ACHN (cell line): ENCODE data around the gene KLHL12.
A peak's percentile ranks its signal among the peaks of the same experiment; 100 is the strongest.
"Not testable (repeated sequence)": the region's sequence is repeated elsewhere in the genome, so short reads cannot be mapped to it uniquely, and the experiment has no call there.

Experiments
- DNase-seq: peaks from one replicate; pipeline ENCODE4 v3.0.0-alpha.2; 2015
- in situ Hi-C: cut with HindIII; loops from 2 replicates; pipeline ENCODE4 v1.10.0; 2017; ENCODE audit warnings: low sequenced_read_pairs, low pct_ligation_motif_present, low pct_unique_long_range_greater_than_20kb

The KLHL12 gene

DNA sequence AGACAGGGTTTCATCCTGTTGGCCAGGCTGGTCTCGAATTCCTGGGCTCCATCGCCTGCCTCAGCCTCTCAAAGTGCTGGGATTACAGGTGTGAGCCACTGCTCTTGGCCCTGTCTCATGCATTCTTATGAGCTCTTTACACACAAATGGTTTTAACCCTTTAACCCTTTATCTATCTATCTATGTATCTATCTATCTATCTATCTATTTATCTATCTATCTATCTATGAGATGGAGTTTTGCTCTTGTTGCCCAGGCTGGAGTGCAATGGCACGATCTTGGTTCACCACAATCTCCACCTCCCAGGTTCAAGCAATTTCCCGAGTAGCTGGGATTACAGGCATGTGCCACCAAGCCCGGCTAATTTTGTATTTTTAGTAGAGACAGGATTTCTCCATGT is 23.2 kb downstream of the KLHL12 start:
- DNase-seq, in situ Hi-C loops: not testable (repeated sequence)

DNA sequence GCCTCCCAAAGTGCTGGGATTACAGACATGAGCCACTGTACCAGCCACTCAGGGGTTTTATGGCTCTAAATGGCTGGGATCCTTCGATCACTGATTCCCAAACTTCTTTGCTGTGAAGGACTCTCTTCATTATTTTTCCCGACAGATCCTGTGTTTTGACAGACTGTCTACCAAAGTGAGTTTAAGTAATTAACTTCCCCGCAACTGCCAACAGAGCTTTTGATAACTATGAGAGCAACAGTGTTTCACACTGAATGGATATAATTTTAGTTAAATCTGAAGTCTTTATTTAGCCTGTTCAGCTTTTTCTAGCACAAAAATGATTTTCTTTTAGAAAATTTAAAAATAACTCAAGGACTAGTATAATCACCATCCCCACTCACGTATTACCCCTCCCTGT is 25.5 kb downstream of the KLHL12 start:
- in situ Hi-C loops: no loop called here
- no peak for DNase-seq

DNA sequence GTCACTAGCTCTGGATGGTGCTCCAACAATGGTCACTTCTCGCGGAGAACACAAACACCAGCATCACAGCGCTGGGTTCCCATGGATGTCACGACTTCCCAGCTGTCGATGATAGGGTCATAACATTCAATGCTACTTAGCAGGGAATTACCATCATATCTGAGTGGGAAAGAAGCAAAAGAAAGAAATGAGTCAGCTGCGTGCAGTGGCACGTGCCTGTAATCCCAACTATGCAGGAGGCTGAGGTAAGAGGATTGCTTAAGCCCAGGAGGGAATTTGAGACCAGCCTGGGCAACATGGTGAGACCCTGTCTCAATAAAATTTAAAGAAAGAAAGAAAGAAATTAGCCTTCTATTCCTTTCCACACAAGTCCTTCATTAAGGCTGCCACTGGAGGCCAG is 34.5 kb downstream of the KLHL12 start:
- DNase-seq: no peak
- in situ Hi-C loops: no loop called here

DNA sequence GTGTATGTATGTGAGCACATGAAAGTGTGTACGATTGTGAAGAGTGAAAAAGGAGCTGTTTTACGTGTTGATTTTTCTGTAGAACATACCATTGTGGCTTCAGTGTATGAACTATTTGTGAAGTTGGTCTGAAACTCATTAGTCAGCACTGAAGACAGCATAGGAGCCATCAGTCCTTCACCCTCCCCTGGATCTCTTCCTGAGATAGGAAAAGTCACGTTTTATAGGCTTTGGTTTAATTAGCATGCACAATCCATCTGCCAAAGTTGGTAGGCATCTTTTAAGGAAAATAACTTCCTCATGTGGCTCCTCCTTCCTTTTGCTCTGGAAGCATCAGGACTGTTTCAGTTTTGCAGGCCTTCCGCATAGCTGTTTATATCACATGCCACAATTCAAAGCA is 36.6 kb downstream of the KLHL12 start:
- no peak for DNase-seq
- in situ Hi-C loops: no loop called here

DNA sequence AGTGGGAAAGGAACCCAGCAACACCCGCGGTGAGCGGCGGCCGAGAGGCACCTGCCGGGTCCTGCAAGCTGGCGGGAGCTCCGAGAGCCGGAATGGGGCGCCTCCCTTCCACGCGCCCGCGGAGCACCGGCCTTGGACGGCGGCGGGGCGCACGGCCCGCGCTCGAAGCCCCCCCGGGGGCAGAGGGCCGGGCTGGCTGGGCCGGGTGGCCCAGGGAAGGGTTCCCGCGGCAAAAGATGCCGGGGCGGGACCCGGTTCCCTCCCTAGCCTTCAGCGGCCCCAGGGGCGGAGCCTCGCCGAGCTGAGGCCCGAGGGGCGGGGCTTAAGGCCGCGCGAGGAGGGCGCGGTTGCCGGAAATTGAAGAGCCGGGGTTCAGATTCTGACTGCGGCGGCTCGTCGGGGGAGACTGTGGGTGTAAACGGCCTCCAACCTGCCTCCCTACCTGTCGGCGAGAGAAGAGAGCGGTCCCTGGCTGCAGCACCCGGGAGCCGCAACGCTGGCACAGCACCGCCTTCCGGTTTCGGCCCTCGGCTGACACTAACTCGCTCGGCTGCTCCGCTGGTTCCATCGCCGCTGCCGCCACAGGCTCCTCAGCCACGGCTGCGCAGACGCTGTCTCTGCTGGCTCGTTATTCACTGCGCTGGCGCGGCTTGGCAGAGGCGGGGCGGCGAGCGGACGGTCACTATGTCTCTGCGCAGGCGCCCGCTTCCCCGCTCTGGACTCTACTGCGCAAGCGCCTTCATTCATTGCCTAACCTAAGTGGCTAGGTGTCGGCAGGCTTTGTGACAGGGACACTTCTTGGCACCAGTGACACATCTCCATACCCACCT is 38.3 kb downstream of the KLHL12 start, which contains the start of gene RABIF:
RABIF (minus strand) TSS at position 619 of the 830 bp plus-strand sequence; CDS start at position 568, 51 bp downstream.
- peak; percentile 98 for DNase-seq
- in situ Hi-C loops: no loop called here

DNA sequence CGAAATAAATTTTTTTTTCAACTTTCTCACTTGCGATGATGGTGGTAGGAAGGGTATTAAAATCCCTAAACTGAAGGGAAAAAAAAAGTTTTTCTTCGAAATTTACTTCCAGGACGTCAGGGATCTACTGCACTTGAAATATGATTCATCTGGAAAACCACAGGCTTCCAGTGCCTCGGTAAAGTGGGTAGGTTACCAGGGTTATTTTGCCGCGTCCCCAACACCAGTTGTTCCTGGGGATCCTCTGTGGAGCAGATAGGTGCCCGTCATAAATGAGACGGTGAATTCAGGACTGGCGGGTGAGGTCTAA is 38.9 kb downstream of the KLHL12 start:
- in situ Hi-C loops: no loop called here
- DNase-seq: peak; percentile 79

DNA sequence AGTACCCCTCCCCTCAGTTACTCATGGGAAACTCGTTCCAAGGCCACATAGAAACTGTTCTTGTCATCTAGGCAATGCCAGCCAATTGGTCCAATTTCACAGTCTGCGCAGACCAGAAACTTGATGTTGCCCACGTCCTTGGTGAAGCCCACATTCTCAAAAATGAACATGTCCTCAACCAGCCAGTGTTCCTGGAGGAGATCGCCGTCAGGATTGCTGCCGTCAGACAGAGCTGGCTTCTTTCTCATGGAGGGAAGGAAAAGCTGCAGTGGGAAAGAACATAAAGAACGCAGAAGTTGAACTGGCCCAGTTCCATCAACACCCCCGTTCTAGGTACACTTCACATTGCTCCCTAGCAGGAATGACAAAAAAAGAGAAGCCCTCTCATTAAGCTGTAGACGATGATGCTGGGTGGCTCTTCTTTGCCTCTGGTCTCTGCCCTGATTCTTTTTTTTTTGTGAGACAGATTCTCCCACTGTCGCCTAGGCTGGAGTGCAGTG is 46.0 kb downstream of the KLHL12 start:
- no peak for DNase-seq
- in situ Hi-C loops: no loop called here

DNA sequence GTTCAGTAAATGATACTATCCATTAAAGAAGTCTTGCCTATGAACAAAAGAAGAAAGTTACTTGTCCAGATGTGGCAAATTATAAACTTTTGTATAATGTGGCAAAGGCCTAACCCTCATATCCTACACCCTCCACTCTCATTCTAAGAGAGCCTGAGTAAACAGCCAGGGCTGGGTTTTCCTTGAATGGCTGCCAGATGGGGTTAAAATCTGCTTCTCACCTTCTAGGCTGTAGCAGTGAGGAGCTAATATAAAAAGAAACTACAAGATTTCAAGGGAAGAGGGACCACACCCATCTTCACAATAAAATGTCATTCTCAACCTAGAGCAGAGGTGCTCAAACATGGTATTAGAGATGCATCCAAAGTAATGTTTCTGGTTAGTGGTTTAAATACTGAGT is 47.0 kb downstream of the KLHL12 start:
- no peak for DNase-seq
- in situ Hi-C loops: no loop called here

DNA sequence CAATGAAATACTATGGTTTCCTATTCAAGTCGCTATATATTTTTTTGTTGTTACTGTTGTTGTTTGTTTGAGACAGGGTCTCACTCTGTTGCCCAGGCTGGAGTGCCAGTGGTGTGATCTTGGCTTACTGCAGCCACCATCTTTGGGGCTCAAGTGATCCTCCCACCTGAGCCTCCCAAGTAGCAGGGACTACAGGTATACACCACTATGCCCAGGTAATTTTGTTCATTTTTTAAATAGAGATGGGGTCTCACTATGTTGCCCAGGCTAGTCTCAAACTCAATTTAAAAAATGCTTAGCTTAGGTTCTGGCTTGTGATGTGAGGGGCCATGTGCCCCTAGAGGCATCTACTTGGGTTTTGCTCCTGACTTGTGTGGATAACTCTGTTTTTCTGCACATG is 47.9 kb downstream of the KLHL12 start:
- in situ Hi-C loops: no loop called here
- no peak for DNase-seq

DNA sequence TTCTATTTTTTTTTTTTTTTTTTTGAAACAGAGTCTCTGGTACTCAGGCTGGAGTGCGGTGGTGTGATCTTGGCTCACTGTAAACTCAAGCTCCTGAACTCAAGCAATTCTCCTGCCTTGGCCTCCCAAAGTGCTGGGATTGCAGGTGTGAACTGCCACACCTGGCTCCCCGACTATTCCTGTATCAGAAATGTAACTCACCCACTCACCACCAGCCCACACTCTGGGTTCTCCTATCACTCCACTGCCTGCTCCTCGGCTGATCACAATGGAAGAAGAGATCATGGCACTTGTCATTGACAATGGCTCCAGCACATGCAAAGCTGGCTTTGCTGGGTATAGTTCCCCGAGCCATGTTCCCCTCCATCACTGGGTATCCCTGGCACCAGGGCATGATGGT is 54.0 kb downstream of the KLHL12 start:
- in situ Hi-C loops: loop anchor here (25.0 kb wide), 1 partner anchor 136 kb away; no protein-coding TSS in a partner anchor
- no peak for DNase-seq

DNA sequence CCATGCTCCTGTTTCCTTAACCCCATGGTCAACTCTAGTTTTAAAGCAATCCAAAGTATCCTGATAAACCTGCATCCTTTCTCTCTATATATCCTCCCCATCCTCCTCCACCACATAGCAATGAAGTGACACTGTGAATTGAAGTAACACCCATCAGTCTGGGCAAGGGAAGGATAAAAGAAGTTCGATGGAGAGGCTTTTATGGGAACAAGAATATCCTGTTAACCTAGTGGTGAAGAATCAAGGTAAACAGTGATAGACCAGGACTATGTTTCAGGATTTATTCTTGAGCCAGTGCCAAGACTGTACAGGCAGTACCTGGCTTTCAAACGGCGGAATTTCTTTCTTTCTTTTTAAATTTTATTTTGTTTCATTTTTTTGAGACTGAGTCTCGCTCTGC is 55.7 kb downstream of the KLHL12 start:
- in situ Hi-C loops: loop anchor here (25.0 kb wide), 1 partner anchor 134 kb away; no protein-coding TSS in a partner anchor
- no peak for DNase-seq

DNA sequence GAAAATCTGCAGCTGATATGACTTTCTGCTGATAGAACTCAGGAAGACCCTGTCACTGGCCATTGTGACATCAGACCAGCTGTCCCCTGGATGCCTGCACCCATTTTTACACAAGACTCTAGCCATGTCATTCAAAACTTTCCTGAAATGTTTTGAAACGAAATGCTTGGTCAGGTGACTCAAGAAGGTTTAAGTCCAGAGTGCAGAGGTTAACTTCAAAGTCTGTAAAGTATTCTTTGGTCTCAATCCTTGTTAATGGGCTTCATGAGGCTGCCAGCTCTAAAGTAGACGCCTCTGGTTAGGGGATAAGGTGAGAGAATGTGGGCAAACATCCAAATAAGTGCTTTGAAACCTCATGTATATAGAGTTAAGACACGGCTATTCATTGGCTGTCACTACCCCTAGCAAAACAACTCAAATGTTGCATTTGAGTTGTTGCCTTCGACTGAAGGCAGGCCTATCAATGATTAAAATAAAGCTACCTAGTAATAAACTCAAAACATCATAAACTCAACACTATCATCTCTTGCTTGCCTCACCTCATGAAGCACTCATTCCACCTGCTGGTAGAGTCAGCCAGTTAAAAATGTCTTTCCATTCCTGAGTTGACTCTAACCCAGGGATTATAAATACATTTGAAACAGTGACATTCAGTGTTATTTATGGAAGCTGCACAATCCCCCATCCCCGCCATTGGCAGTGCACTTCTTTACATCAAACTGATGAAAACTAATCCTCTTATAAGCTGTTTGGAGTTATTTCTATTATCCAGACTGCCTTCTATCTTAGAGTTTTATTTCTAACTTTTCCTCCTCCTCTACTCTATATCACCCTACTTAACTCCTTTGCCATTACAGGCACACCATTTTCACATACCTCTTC is 64.1 kb downstream of the KLHL12 start:
- no peak for DNase-seq
- in situ Hi-C loops: loop anchor here (25.0 kb wide), 1 partner anchor 126 kb away; no protein-coding TSS in a partner anchor

DNA sequence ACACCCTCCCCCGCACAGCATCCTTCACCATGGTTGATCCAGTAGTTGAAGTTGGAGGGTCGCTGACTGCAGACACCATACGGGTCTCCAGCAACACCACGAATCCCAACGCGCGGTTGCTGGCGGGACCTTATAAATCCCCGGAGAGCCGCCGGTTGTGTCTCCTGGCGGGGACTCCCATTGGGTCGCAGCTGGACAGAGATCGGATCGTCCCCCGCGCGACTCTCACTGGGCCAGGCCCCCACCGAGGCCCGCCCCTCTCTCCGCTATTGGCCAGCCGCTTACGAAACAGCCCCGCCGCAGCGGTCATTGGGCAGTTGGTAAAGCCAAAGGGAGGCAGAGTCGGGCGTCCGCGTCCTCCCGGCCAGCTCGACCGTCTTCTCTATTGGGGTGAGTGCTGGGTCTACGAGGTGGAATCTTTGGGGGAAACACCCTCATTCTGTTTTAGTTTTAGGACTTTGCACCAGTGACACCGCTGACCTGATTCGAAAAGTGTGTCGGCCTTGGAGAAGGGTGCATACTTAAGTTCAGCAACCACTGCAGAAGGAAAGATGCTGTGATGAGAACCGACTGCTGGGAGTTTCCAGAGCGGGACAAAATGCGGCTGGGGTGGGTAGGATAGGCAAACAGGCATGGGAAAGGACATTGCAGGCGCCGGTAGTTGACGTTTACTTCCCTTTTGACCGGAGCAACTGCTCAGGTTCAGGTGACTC is 65.5 kb downstream of the KLHL12 start:
- DNase-seq: peak; percentile 93
- in situ Hi-C loops: loop anchor here (25.0 kb wide), 1 partner anchor 124 kb away; no protein-coding TSS in a partner anchor

DNA sequence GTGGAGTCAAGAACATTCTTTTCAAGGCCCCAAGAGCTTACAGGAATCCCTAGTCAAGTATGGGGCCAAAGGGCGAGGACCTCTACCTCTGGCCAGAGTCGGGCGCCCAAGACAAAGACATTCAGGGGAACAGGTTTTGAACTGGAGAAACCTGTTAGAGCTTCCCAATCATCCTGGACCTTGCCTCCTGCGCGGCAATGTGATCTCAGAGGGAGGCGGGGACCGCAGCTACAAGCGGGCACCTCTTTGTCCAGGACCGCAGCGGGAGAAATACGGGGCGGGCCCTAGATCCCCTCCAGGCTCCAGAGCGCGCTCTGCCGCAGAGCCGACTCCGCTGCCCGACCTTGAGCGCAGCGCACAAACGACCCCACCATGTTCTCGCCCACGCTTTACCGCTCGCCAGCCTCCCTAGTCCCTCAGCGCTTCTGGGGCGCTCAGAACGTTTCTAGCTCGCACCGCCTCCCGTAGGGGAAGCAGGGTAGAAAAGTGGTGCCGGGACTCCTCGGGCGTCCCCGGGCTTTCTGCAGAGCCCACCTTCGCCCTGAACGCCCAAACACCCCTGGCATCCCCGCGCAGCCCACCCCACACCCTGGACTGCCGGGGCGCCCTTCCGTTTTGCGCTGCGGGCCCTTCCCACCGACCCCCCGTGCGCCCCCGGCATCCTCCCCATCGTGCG is 66.2 kb downstream of the KLHL12 start:
- in situ Hi-C loops: loop anchor here (25.0 kb wide), 1 partner anchor 124 kb away; no protein-coding TSS in a partner anchor
- DNase-seq: peak; percentile 52

DNA sequence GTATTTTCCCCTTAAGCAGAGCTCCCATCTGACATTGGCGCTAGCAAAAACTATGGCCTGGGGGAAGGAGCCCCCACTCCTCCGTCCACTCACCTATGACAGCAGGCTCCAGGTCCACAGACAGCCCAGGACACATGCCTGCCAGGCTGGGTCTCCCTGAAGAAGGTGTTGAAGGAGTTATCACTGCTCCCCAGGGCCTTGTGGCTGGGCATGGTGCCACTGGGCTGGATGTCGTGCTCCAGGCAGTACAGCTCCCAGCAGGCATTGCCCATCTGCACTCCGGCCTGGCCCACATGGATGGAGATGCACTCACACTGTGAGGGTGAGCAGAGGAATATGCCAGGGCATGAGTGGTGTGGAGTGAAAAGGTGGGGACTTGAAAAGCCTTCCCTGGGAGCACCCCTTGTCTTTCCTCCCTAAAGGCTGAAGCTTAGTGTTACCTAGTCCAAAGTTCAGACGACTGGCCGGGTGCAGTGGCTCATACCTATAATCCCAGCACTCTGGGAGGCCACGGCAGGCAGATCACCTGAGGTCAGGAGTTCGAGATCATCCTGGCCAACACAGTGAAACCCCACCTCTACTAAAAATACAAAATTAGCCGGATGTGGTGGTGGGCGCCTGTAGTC is 68.1 kb downstream of the KLHL12 start:
- DNase-seq: no peak
- in situ Hi-C loops: loop anchor here (25.0 kb wide), 1 partner anchor 122 kb away; no protein-coding TSS in a partner anchor

DNA sequence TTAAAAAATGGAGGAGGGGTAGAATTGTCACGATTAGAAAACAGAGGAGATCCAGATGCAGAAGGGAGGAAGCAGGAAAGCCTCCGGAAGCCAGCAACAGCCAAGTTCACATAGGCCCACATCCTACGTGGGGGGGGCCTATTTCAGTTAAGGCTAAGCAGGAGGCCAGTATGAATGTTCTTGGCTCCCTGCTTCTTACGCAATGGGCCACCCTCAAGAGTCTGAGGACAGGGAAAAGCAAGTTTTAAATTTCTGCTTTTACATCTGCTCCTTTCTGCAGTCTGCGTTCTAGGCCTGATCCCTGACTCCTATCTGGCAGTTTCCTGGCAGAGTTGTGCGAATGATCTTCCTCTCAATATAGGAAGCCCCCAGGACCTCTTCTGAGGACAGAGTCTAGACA is 68.7 kb downstream of the KLHL12 start:
- in situ Hi-C loops: loop anchor here (25.0 kb wide), 1 partner anchor 121 kb away; no protein-coding TSS in a partner anchor
- no peak for DNase-seq

DNA sequence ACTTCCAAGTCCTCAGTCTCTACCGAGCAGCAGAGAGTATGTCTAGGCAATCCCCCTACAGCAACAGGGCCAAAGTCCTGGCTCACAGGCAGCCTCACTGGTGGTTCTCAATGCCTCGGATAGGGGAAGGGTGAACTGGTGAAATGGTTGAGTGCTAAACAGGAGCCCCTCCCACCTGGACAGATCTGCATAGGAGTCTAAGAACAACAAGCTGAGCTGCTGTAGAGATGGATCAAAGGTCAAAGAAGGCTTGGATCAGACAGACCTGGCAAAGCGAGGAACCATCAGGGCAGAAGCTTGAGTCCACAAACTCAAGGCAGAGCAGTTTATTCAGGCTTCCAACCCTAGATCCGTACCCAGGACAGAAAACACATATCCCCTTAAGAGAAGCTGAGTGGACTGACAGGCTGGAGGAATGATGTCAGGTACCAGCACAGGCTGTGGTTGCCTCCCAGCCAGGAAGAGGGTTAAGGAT is 69.9 kb downstream of the KLHL12 start:
- DNase-seq: no peak
- in situ Hi-C loops: loop anchor here (25.0 kb wide), 1 partner anchor 120 kb away; no protein-coding TSS in a partner anchor
